OCI-LY7 (cell line): Measurements from ENCODE around the gene POLR1F.

Experiments used
- CTCF ChIP-seq: fragments of 200-600 bp; sonication (generic); conservative IDR thresholded peaks from 2 replicates; pipeline ENCODE4 v1.5.1; 2014; ENCODE audit warnings: mild to moderate bottlenecking, antibody characterized with exemption, low read length, moderate library complexity, mixed read lengths
- EZH2phosphoT487 ChIP-seq: fragments of 200-600 bp; sonication (generic); IDR thresholded peaks from 2 replicates; pipeline ENCODE4 v1.6.1; 2018; ENCODE audit warnings: low read depth, borderline replicate concordance, mild to moderate bottlenecking, mixed run types, antibody characterized with exemption, low read length, moderate library complexity, mixed read lengths

DNA sequence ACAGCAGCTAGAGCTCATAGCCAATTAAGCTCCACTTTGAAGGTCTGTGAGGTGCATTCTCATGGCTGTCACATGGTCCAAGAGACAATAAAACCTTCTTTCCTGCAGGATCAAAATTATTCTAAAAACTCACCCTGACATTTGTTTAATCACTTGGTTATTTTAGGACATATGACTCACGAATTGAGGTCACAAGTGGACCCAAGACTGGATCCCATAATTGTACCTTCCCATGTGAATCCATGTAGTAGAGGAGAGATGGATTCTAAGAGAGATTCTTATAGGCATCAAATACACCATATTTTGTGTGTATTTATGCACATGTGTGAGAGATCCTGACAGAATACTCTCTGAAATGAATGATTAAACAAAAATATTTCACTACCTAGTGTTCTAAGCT is 18.1 kb downstream of the POLR1F start:
- no peak for TF ChIP-seq CTCF
- TF ChIP-seq EZH2phosphoT487 = no peak
